A549 (cell line): ENCODE results near the gene SMAD3. TPM values are rescaled to one million over a fixed set of nuclear protein-coding genes. Genes with fewer than 3 reads are reported as not detected.

Experiments
- ATAC-seq, 2 experiments: fragments of 200-7000 bp in 1 of 2; fragments of >200 bp in 1 of 2; cut with Nextera tagmentation in 1 of 2; cut with Tn5 transposase in 1 of 2; 3 replicates each; pipeline versions ENCODE4 v1.8.0 to v1.9.1; 2018 to 2020; ENCODE audit warnings: mild to moderate bottlenecking in 1 of 2, moderate library complexity in 1 of 2
- CTCF ChIA-PET: fragments of 300-600 bp; sonication (Branson Sonifier 250); formaldehyde crosslinking; extraction: SDS; loops from one replicate; lab custom pipeline; 2021; ENCODE audit warnings: antibody characterized with exemption, inconsistent platforms; lab: Yijun Ruan, JAX
- POLR2A ChIA-PET: fragments of 350-600 bp; formaldehyde crosslinking; extraction: SDS; loops from one replicate; lab custom pipeline; 2021; ENCODE audit warnings: antibody characterized with exemption, inconsistent platforms; lab: Yijun Ruan, JAX
- DNase-seq, 2 experiments: peaks; one replicate each; pipeline versions ENCODE4 v3.0.0 to v3.0.0-alpha.2; 2011 to 2016; ENCODE audit warnings: low read depth in 1 of 2, low spot score in 1 of 2
- FAIRE-seq: peaks from 2 replicates; lab custom pipeline; 2011; peaks lifted over from hg19 to GRCh38; lab: Jason Lieb, UNC
- H3K27ac ChIP-seq, 2 experiments: fragments of >200 bp; sonication (Bioruptor Twin); formaldehyde crosslinking; 3 replicates each; pipeline ENCODE4 v1.5.1; 2016 to 2017
- H3K4me1 ChIP-seq: fragments of >200 bp; sonication (Bioruptor Twin); formaldehyde crosslinking; 3 replicates; pipeline ENCODE4 v1.6.1; 2016
- H3K4me2 ChIP-seq: fragments of >200 bp; sonication (Bioruptor Twin); formaldehyde crosslinking; 3 replicates; pipeline ENCODE4 v1.6.1; 2016
- H3K4me3 ChIP-seq: fragments of >200 bp; sonication (Bioruptor Twin); formaldehyde crosslinking; 3 replicates; pipeline ENCODE4 v1.5.1; 2016
- H3K9me3 ChIP-seq: fragments of >200 bp; sonication (Bioruptor Twin); formaldehyde crosslinking; 3 replicates; pipeline ENCODE4 v1.6.1; 2016
- BHLHE40 ChIP-seq: IDR thresholded peaks from 2 replicates; pipeline ENCODE4 v1.6.1; 2012; ENCODE audit warnings: low read depth, low read length, inconsistent platforms
- CBX2 ChIP-seq: fragments of 200-600 bp; sonication (generic); IDR thresholded peaks from 2 replicates; pipeline ENCODE4 v1.6.1; 2016; ENCODE audit warnings: low read depth, mild to moderate bottlenecking, borderline replicate concordance
- CBX8 ChIP-seq: fragments of 200-600 bp; sonication (generic); IDR thresholded peaks from 2 replicates; pipeline ENCODE4 v1.6.1; 2016
- CEBPB ChIP-seq, 2 experiments: fragments of >200 bp in 1 of 2; sonication (Bioruptor Twin) in 1 of 2; formaldehyde crosslinking in 1 of 2; IDR thresholded peaks; 2 replicates each; pipeline ENCODE4 v1.6.1; 2012 to 2016
- EHF ChIP-seq: fragments of 250-450 bp; sonication (Bioruptor Pico); IDR thresholded peaks from 2 replicates; pipeline ENCODE4 v1.5.0; 2020; ENCODE audit warnings: mild to moderate bottlenecking
- EHMT2 ChIP-seq: fragments of 200-600 bp; sonication (generic); IDR thresholded peaks from 2 replicates; pipeline ENCODE4 v1.6.1; 2016; ENCODE audit warnings: antibody characterized with exemption, low read depth, mild to moderate bottlenecking, moderate library complexity
- ESRRA ChIP-seq: fragments of 150-350 bp; IDR thresholded peaks from 2 replicates; pipeline ENCODE4 v1.6.1; 2014; ENCODE audit warnings: mild to moderate bottlenecking, low read length, borderline replicate concordance
- FOSB ChIP-seq: fragments of 250-450 bp; sonication (Bioruptor Pico); IDR thresholded peaks from 2 replicates; pipeline ENCODE4 v1.5.0; 2020; ENCODE audit warnings: mild to moderate bottlenecking, moderate library complexity
- FOSL2 ChIP-seq, 2 experiments: fragments of 450-650 bp in 1 of 2; fragments of >200 bp in 1 of 2; sonication (Bioruptor Twin) in 1 of 2; formaldehyde crosslinking; IDR thresholded peaks; 2 replicates each; pipeline versions ENCODE4 v1.5.0 to v1.6.1; 2016 to 2020; ENCODE audit warnings: mild to moderate bottlenecking in 1 of 2, moderate library complexity in 1 of 2
- FOXS1 ChIP-seq: fragments of 250-450 bp; sonication (Bioruptor Pico); IDR thresholded peaks from 2 replicates; pipeline ENCODE4 v1.5.0; 2020; ENCODE audit warnings: mild to moderate bottlenecking, moderate library complexity
- GATA3 ChIP-seq: IDR thresholded peaks from 2 replicates; pipeline ENCODE4 v1.6.1; 2012; ENCODE audit warnings: borderline replicate concordance
- HEYL ChIP-seq: fragments of 250-450 bp; sonication (Bioruptor Pico); IDR thresholded peaks from 2 replicates; pipeline ENCODE4 v1.8.0; 2021; ENCODE audit warnings: mild to moderate bottlenecking, moderate library complexity
- HOXA7 ChIP-seq: fragments of 250-450 bp; sonication (Bioruptor Pico); IDR thresholded peaks from 2 replicates; pipeline ENCODE4 v1.5.0; 2020; ENCODE audit warnings: mild to moderate bottlenecking, moderate library complexity
- HOXB5 ChIP-seq: fragments of 250-450 bp; sonication (Bioruptor Pico); IDR thresholded peaks from 2 replicates; pipeline ENCODE4 v1.5.0; 2020; ENCODE audit warnings: mild to moderate bottlenecking, moderate library complexity
- KDM1A ChIP-seq: fragments of 200-600 bp; sonication (generic); IDR thresholded peaks from 2 replicates; pipeline ENCODE4 v1.6.1; 2016; ENCODE audit warnings: low read depth, mild to moderate bottlenecking
- MYC ChIP-seq: IDR thresholded peaks from 2 replicates; pipeline ENCODE4 v1.6.1; 2012; ENCODE audit warnings: mild to moderate bottlenecking, inconsistent platforms, low read length, improper control_type of control experiment, borderline replicate concordance
- RARB ChIP-seq: fragments of 250-450 bp; sonication (Bioruptor Pico); IDR thresholded peaks from 2 replicates; pipeline ENCODE4 v1.8.0; 2021; ENCODE audit warnings: mild to moderate bottlenecking, moderate library complexity
- TP53 ChIP-seq: fragments of 250-450 bp; sonication (Bioruptor Pico); IDR thresholded peaks from 2 replicates; pipeline ENCODE4 v1.5.0; 2021; ENCODE audit warnings: mild to moderate bottlenecking, moderate library complexity
- ZFP36 ChIP-seq: fragments of 450-650 bp; IDR thresholded peaks from 2 replicates; pipeline ENCODE4 v1.6.1; 2014; ENCODE audit warnings: borderline replicate concordance; ENCODE audit not compliant: partially characterized antibody
- WGBS: methylation state at CpG from one replicate; pipeline ENCODE4 v1.1.6; 2017; ENCODE audit errors: missing lambda C conversion rate; 5-methylcytosine and 5-hydroxymethylcytosine counted together
- polyA plus RNA-seq, 4 experiments: library from polyadenylated mRNA; depleted of rRNA in 3 of 4; stranded (reverse); fragments of >200 nt; fragmentation: RNase III in 1 of 4; extraction: RNeasy Plus Mini Kit Qiagen cat#74134 plus additional on column Dnase treatment in 1 of 4; gene quantifications; 2 replicates in 3 of 4; 3 replicates in 1 of 4; pipeline ENCODE4 v1.2.3, GENCODE V29; 2011 to 2017
- TF ChIP-seq, protein P1 (sequence below): fragments of >200 bp; sonication (Bioruptor Twin); formaldehyde crosslinking; IDR thresholded peaks from 3 replicates; pipeline ENCODE4 v1.6.1; 2016
- TF ChIP-seq, protein P2 (sequence below): fragments of >200 bp; sonication (Bioruptor Twin); formaldehyde crosslinking; IDR thresholded peaks from 3 replicates; pipeline ENCODE4 v1.5.1; 2016
- TF ChIP-seq, protein P3 (sequence below): fragments of 200-600 bp; sonication (generic); IDR thresholded peaks from 2 replicates; pipeline ENCODE4 v1.6.1; 2016; ENCODE audit warnings: antibody characterized with exemption, mild to moderate bottlenecking, moderate library complexity
- TF ChIP-seq, protein P4 (sequence below): fragments of 450-650 bp; IDR thresholded peaks from 2 replicates; pipeline ENCODE4 v1.6.1; 2014; ENCODE audit warnings: antibody characterized with exemption

SMAD3 gene
- polyA plus RNA-seq, 2 of the 4 experiments (the other 2 are of a cell fraction): 74.6 to 77.2 TPM

DNA sequence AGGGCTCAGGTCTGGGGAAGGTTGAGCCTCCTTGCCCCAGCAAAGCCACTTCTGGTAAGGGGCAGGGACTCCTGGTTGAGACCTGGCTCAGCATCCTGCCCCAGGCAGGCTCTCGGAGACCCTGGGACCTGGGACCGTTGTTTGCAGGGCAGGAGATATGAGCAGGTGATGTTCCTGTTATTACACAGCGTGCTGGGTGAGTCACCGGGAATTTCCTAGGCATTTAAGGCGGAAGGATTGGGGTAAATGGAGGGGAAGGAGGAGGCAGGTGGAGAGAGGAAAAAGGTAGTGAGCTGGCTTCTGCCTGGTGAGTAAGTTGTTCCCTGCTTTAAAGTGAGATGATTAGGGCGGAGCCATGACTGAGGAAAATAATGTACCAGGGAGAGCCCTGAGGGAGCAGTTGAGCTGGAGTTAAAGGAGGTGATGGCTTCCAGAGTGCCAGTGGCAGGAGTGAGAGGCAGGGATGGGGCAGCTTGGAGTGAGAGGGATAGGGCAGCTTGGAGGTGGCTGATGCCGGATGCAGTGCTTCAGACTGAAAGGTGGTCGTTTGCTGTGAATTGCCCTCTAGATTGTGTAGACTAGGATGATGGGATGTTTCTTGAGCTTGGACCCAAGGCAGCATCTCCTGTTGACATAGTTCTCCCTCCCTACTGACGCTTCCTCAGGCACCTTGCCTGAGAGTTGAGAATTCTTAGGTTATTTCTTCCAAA, 109.6 kb downstream of the SMAD3 start (continued):
- no peak for TF ChIP-seq KDM1A
- no peak for TF ChIP-seq HEYL
- no peak for TF ChIP-seq EHMT2
- TF ChIP-seq FOSL2 (IDR thresholded peaks at IDR 0.05): peak; percentile 43; the same call in 1 of the 2 replicates
- TF ChIP-seq FOSL2 (CRISPR knock-in tag; IDR thresholded peaks at IDR 0.05): peak; percentile 94
- TF ChIP-seq, protein P1, sequence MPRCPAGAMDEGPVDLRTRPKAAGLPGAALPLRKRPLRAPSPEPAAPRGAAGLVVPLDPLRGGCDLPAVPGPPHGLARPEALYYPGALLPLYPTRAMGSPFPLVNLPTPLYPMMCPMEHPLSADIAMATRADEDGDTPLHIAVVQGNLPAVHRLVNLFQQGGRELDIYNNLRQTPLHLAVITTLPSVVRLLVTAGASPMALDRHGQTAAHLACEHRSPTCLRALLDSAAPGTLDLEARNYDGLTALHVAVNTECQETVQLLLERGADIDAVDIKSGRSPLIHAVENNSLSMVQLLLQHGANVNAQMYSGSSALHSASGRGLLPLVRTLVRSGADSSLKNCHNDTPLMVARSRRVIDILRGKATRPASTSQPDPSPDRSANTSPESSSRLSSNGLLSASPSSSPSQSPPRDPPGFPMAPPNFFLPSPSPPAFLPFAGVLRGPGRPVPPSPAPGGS: no peak
- TF ChIP-seq, protein P2, sequence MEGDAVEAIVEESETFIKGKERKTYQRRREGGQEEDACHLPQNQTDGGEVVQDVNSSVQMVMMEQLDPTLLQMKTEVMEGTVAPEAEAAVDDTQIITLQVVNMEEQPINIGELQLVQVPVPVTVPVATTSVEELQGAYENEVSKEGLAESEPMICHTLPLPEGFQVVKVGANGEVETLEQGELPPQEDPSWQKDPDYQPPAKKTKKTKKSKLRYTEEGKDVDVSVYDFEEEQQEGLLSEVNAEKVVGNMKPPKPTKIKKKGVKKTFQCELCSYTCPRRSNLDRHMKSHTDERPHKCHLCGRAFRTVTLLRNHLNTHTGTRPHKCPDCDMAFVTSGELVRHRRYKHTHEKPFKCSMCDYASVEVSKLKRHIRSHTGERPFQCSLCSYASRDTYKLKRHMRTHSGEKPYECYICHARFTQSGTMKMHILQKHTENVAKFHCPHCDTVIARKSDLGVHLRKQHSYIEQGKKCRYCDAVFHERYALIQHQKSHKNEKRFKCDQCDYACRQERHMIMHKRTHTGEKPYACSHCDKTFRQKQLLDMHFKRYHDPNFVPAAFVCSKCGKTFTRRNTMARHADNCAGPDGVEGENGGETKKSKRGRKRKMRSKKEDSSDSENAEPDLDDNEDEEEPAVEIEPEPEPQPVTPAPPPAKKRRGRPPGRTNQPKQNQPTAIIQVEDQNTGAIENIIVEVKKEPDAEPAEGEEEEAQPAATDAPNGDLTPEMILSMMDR: no peak
- TF ChIP-seq FOXS1: no peak
- no peak for TF ChIP-seq CBX8
- no peak for TF ChIP-seq EHF
- TF ChIP-seq RARB (CRISPR knock-in tag): no peak; the same call in 1 of the 2 replicates
- TF ChIP-seq FOSB (CRISPR knock-in tag): no peak
- 0 out of 2 replicates have a peak, but pooled peaks have one; percentile 23 for TF ChIP-seq GATA3
- no peak for TF ChIP-seq ZFP36
- no peak for TF ChIP-seq HOXB5 (CRISPR knock-in tag)
- no peak for TF ChIP-seq TP53
- no peak for TF ChIP-seq ESRRA
- no peak for TF ChIP-seq CBX2
- 0 out of 2 replicates have a peak, but pooled peaks have one; percentile 3 for TF ChIP-seq HOXA7 (CRISPR knock-in tag)
- TF ChIP-seq MYC: 0 out of 2 replicates have a peak, but pooled peaks have one; percentile 31
- TF ChIP-seq, protein P3, sequence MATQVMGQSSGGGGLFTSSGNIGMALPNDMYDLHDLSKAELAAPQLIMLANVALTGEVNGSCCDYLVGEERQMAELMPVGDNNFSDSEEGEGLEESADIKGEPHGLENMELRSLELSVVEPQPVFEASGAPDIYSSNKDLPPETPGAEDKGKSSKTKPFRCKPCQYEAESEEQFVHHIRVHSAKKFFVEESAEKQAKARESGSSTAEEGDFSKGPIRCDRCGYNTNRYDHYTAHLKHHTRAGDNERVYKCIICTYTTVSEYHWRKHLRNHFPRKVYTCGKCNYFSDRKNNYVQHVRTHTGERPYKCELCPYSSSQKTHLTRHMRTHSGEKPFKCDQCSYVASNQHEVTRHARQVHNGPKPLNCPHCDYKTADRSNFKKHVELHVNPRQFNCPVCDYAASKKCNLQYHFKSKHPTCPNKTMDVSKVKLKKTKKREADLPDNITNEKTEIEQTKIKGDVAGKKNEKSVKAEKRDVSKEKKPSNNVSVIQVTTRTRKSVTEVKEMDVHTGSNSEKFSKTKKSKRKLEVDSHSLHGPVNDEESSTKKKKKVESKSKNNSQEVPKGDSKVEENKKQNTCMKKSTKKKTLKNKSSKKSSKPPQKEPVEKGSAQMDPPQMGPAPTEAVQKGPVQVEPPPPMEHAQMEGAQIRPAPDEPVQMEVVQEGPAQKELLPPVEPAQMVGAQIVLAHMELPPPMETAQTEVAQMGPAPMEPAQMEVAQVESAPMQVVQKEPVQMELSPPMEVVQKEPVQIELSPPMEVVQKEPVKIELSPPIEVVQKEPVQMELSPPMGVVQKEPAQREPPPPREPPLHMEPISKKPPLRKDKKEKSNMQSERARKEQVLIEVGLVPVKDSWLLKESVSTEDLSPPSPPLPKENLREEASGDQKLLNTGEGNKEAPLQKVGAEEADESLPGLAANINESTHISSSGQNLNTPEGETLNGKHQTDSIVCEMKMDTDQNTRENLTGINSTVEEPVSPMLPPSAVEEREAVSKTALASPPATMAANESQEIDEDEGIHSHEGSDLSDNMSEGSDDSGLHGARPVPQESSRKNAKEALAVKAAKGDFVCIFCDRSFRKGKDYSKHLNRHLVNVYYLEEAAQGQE: no peak
- no peak for TF ChIP-seq BHLHE40

DNA sequence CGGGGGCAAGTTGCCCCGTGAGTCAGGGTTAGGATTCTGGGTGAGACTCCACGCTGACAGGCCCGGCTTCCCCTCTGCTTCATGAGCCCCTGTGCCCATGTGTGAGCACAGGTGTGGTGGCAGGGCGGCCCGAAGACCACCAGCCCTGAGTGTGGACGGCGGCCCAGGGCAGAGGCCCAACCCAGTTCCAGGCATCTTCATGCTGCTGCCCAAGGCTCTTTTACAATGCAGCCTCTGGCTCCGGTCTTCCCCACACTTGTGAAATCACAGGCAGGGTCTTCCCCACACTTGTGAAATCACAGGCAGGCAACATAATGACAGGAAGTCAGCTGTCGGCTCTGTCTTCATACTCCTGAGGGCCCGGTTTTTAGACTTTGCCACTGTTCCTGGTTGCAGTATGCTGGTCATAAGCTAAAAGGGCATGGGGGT, 110.3 kb downstream of the SMAD3 start:
- POLR2A ChIA-PET: interaction anchor here (0.7 to 1.4 kb wide), 3 partner anchors 47 to 229 kb away, joined by 3 to 4 read pairs (median 3); partner anchors contain the start of gene SMAD3
- no peak overlapping the region for H3K4me3 ChIP-seq
- TF ChIP-seq, protein P4, sequence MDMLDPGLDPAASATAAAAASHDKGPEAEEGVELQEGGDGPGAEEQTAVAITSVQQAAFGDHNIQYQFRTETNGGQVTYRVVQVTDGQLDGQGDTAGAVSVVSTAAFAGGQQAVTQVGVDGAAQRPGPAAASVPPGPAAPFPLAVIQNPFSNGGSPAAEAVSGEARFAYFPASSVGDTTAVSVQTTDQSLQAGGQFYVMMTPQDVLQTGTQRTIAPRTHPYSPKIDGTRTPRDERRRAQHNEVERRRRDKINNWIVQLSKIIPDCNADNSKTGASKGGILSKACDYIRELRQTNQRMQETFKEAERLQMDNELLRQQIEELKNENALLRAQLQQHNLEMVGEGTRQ: no peak
- peak in 1 of 2 experiments; percentile 68; a peak in 2 of 4 replicates for TF ChIP-seq CEBPB (IDR thresholded peaks at IDR 0.05)
- TF ChIP-seq, all 56 proteins: peak for 1
- peaks cover 97% of the 10 kb centered on the region for H3K4me1 ChIP-seq
- peak overlapping the region; percentile 74 to 84 for H3K27ac ChIP-seq
- H3K9me3 ChIP-seq: no peaks in the 10 kb centered on the region
- no peak for ATAC-seq
- H3K4me2 ChIP-seq: peak overlapping the region; percentile 65
- CTCF ChIA-PET: interaction anchor here (0.5 to 1.9 kb wide), 8 partner anchors 9 to 568 kb away, joined by 3 to 7 read pairs (median 3); no protein-coding TSS in a partner anchor
- 83% methylated on average over 11 of the region's 11 CpGs for WGBS
- DNase-seq: no peak
- no peak for FAIRE-seq
